Measurements from ENCODE around the gene ST8SIA3.
"Not testable (repeated sequence)": the region's sequence is repeated elsewhere in the genome, so short reads cannot be mapped to it uniquely, and the experiment has no call there.

The ST8SIA3 gene

DNA sequence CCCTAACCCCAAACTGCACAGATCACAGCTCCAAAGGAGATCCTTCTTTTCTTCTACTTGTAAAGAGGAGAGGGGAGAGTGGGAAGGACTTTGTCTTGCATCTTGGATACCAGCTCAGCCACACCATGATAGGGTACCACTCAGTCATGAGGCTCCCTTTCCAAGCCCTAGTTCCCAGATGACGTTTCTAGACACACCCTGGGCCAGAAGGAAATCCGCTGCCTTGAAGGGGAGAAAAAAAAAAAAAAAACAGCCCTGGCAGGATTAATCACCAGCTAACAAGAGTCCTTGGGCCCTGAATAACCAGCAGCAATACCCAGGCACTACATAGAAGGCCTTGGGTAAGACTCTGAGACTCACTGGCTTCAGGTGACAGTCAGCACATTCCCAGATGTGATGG, 36.9 kb downstream of the ST8SIA3 start:
- no peak for DNase-seq (ENCODE audit: low spot score)
- Histone ChIP-seq H3K4me3 (no peak overlapping the region), H3K27ac (no peak overlapping the region)
- no peak for TF ChIP-seq CTCF (IDR thresholded peaks at IDR 0.05)

DNA sequence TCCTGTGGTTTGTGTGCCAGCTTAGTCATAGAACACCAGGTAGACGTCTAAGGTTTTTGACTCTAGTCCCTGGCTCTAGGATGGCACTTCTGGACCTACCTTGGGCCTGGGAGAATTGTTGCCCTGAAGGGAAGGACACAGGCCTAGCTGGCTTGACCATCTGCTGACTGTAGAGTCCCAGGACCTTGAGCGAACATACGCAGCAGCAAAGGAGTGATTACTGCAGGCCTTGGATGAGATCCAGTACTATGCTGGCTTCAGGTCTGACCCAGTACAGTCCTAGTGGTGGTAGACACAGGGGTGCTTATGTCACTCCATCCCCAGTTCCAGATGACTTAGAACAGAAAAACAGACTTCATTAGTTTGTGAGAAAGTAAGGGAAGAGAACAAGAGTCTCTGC, 37.7 kb downstream of the ST8SIA3 start:
- H3K27ac ChIP-seq = no peak overlapping the region
- TF ChIP-seq CTCF (IDR thresholded peaks at IDR 0.05) = no peak

DNA sequence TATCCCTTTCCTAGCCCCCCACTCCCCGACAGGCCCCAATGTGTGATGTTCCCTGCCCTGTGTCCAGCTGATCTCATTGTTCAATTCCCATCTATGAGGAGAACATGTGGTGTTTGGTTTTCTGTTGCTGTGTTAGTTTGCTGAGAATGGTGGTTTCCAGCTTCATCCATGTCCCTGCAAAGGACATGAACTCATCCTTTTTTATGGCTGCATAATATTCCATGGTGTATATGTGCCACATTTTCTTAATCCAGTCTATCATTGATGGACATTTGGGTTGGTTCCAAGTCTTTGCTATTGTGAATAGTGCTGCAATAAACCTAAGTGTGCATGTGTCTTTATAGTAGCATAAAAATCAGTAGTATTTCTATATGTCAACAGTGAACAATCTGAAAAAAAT, 42.4 kb downstream of the ST8SIA3 start:
- H3K27ac ChIP-seq; DNase-seq (ENCODE audit: low spot score); H3K4me3 ChIP-seq: not testable (repeated sequence)

More for the DNA sequence above, 37.7 kb downstream of the ST8SIA3 start:
- H3K4me3 ChIP-seq = no peak overlapping the region
- DNase-seq (ENCODE audit: low spot score) = no peak

GRCh38 chr18:57396831-57397230, 44.5 kb downstream of the ST8SIA3 start:
- not testable (repeated sequence) for H3K27ac ChIP-seq; DNase-seq (ENCODE audit: low spot score)

DNA sequence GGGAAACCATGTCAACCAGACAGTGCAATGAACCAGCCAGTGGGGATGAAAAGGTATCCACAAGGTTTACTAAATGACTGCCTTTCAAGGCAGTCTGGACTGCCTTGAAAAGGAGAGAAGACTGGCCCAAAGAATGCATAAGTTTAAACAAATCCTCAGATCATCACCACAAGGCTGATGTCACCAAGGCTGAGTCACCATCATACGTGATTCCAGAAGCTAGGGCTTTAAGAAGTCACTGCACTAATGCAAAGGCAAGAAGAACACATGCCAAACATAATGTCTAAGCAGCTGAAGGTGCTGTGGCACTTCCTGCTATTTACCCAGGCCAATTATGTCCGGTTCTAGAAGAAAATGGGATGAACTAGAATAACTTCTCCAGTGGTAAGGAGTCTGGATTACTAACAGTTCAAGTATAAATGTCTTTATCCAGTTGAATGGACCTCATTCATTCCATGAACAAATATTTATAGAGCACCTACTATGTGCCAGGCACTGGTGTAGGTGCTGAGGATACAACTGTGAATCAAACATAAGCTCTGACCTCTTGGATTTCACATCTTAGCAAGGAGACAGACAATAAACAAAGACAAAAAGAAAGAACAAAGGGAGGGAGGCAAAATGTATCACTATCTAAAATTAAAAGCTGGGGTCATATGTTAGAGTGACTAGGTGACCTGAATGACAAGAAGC, 45.2 kb downstream of the ST8SIA3 start:
- no peak for DNase-seq (ENCODE audit: low spot score)
- H3K27ac ChIP-seq = no peak overlapping the region
- no peak overlapping the region for H3K4me3 ChIP-seq
- no peak for TF ChIP-seq CTCF (IDR thresholded peaks at IDR 0.05)

More at GRCh38 chr18:57396831-57397230, 44.5 kb downstream of the ST8SIA3 start:
- not testable (repeated sequence) for H3K4me3 ChIP-seq

DNA sequence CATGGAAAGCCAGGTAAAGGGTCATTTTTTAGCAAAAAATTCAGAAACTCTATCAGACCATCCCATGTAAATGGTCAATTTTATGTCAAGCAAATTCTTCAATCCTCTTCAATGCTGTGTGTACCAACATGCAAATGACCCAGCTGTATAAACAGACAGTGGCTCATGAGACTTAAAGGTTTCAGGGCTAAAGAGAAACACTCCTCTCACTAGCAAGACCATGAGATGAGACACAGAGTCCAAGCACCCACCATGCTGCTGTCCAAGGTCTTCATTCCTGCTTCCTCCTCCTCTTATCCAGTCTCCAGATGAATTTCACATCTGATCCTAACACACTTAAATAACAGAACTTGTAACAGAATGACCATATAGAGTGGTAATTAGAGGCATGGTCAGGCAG, 52.0 kb downstream of the ST8SIA3 start:
- Histone ChIP-seq H3K4me3 (no peak overlapping the region), H3K27ac (no peak overlapping the region)
- no peak for DNase-seq (ENCODE audit: low spot score)
- no peak for TF ChIP-seq CTCF (IDR thresholded peaks at IDR 0.05)

GRCh38 chr18:57409650-57410049, 57.3 kb downstream of the ST8SIA3 start:
- Histone ChIP-seq H3K4me3 (no peak overlapping the region), H3K27ac (no peak overlapping the region)
- no peak for TF ChIP-seq CTCF (IDR thresholded peaks at IDR 0.05)
- DNase-seq (ENCODE audit: low spot score) = no peak

DNA sequence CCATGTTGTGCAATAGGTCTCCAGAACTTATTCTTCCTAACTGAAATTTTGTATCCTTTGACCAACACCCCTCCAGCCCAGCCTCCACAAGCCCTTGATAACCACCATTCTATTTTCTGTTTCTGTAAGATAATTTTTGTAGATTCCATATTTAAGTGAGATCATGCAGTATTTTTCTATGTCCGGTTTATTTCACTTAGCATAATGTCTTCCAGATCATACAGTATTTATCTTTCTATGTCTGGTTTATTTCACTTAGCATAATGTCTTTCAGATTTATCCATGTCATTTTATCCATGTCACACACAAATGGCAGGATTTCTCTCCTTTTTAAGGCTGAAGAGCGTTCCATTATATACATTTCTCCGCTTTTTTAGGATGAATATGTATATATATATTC, 58.4 kb downstream of the ST8SIA3 start:
- no peak for DNase-seq (ENCODE audit: low spot score)
- H3K27ac ChIP-seq = no peak overlapping the region
- no peak for TF ChIP-seq CTCF (IDR thresholded peaks at IDR 0.05)
- no peak overlapping the region for H3K4me3 ChIP-seq
